ENCODE measurements around the gene ALKBH7. TPM values are rescaled to one million over a fixed set of nuclear protein-coding genes. Genes with fewer than 3 reads are reported as not detected.

ALKBH7 gene
- total and polyA plus RNA-seq, 2 of the 13 experiments (the other 11 are each of a cell fraction or from before 2014, with no cell fraction given), result 29.6 to 45.9 TPM

DNA sequence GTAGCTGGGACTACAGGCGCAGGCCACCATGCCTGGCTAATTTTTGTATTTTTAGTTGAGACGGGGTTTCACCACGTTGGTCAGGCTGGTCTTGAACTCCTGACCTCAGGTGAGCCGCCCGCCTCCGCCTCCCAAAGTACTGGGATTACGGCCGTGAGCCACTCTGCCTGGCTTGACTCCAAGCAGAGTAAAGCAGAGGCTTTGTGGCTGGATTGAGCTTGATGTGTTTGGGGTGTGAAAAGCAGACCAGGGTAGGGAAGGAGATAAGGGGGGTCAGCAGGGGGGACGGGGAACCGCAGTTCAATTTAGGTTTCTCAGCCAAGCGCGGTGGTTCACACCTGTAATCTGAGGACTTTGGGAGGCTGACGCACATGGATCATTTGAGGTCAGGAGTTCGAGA is 15.4 kb upstream of the ALKBH7 start (continued):
- no peak for TF ChIP-seq PHF21A (CRISPR knock-in tag; IDR thresholded peaks at IDR 0.05)
- no peak for TF ChIP-seq RXRA (CRISPR knock-in tag; IDR thresholded peaks at IDR 0.05)

DNA sequence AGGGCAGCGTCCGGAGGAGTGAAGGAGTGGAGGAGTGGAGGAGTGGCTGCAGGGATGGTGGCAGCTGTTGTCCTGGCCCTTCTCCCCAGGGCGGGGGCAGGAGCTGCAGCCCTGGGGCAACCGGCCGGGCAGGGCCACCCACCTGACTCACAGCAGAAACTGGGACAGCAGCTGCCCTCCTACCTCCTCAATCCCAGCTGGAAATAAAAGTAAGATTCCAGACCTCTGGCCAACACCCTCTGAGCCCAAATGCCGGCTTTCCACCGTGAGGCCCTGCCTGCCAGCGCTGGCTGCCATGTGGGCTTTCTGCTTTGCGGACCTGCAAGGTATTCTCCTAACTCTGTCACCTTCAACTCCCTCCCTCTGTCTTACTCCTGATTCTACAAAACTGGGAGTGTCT is 14.6 kb upstream of the ALKBH7 start:
- H3K27me3 ChIP-seq (ENCODE audit: control insufficient read depth in 1 of 2, insufficient read depth in 2 of 2, low read length in 2 of 2), result no peaks in the 10 kb centered on the region; a peak in 1 of 5 replicates
- no peaks in the 10 kb centered on the region for H3K36me3 ChIP-seq (replicated peaks in 1 of 2; ENCODE audit: control insufficient read depth in 1 of 2, insufficient read depth in 2 of 2, low read length in 2 of 2)
- no peak for FAIRE-seq
- DNase-seq (ENCODE audit: low spot score), result no peak
- no peak overlapping the region for H3K27ac ChIP-seq (ENCODE audit: extremely low read length, insufficient read depth, low read length)
- peak overlapping the region; percentile 65 for H3K4me2 ChIP-seq (ENCODE audit: low read depth, low read length)
- no peak overlapping the region for H3K9ac ChIP-seq (ENCODE audit: insufficient read depth, low read depth, low read length)
- intact Hi-C loops (cut with micrococcal nuclease; ENCODE audit: unreplicated experiment), result no loop called here
- ChIA-PET POLR2A (interaction anchor here (0.7 to 1.8 kb wide), 3 partner anchors 15 to 1823 kb away, joined by 3 to 7 read pairs (median 3); partner anchors contain the start of gene ALKBH7), CTCF (ENCODE audit: low intra/inter-chr PET ratio, low total read pairs) (no interaction called here)
- H2AFZ ChIP-seq (ENCODE audit: low read length), result peak overlapping the region; percentile 65
- peaks cover 5% of the 10 kb centered on the region for H3K79me2 ChIP-seq (ENCODE audit: insufficient read depth, low read length)
- BruUV-seq (replicated peaks), result no TSS peak
- peak; percentile 11; the same call in 2 of the 3 replicates for ATAC-seq
- TF ChIP-seq, protein P1, sequence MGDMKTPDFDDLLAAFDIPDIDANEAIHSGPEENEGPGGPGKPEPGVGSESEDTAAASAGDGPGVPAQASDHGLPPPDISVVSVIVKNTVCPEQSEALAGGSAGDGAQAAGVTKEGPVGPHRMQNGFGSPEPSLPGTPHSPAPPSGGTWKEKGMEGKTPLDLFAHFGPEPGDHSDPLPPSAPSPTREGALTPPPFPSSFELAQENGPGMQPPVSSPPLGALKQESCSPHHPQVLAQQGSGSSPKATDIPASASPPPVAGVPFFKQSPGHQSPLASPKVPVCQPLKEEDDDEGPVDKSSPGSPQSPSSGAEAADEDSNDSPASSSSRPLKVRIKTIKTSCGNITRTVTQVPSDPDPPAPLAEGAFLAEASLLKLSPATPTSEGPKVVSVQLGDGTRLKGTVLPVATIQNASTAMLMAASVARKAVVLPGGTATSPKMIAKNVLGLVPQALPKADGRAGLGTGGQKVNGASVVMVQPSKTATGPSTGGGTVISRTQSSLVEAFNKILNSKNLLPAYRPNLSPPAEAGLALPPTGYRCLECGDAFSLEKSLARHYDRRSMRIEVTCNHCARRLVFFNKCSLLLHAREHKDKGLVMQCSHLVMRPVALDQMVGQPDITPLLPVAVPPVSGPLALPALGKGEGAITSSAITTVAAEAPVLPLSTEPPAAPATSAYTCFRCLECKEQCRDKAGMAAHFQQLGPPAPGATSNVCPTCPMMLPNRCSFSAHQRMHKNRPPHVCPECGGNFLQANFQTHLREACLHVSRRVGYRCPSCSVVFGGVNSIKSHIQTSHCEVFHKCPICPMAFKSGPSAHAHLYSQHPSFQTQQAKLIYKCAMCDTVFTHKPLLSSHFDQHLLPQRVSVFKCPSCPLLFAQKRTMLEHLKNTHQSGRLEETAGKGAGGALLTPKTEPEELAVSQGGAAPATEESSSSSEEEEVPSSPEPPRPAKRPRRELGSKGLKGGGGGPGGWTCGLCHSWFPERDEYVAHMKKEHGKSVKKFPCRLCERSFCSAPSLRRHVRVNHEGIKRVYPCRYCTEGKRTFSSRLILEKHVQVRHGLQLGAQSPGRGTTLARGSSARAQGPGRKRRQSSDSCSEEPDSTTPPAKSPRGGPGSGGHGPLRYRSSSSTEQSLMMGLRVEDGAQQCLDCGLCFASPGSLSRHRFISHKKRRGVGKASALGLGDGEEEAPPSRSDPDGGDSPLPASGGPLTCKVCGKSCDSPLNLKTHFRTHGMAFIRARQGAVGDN (CRISPR knock-in tag; IDR thresholded peaks at IDR 0.05), result 0 out of 2 replicates have a peak, but pooled peaks have one; percentile 23
- TF ChIP-seq, protein P2, sequence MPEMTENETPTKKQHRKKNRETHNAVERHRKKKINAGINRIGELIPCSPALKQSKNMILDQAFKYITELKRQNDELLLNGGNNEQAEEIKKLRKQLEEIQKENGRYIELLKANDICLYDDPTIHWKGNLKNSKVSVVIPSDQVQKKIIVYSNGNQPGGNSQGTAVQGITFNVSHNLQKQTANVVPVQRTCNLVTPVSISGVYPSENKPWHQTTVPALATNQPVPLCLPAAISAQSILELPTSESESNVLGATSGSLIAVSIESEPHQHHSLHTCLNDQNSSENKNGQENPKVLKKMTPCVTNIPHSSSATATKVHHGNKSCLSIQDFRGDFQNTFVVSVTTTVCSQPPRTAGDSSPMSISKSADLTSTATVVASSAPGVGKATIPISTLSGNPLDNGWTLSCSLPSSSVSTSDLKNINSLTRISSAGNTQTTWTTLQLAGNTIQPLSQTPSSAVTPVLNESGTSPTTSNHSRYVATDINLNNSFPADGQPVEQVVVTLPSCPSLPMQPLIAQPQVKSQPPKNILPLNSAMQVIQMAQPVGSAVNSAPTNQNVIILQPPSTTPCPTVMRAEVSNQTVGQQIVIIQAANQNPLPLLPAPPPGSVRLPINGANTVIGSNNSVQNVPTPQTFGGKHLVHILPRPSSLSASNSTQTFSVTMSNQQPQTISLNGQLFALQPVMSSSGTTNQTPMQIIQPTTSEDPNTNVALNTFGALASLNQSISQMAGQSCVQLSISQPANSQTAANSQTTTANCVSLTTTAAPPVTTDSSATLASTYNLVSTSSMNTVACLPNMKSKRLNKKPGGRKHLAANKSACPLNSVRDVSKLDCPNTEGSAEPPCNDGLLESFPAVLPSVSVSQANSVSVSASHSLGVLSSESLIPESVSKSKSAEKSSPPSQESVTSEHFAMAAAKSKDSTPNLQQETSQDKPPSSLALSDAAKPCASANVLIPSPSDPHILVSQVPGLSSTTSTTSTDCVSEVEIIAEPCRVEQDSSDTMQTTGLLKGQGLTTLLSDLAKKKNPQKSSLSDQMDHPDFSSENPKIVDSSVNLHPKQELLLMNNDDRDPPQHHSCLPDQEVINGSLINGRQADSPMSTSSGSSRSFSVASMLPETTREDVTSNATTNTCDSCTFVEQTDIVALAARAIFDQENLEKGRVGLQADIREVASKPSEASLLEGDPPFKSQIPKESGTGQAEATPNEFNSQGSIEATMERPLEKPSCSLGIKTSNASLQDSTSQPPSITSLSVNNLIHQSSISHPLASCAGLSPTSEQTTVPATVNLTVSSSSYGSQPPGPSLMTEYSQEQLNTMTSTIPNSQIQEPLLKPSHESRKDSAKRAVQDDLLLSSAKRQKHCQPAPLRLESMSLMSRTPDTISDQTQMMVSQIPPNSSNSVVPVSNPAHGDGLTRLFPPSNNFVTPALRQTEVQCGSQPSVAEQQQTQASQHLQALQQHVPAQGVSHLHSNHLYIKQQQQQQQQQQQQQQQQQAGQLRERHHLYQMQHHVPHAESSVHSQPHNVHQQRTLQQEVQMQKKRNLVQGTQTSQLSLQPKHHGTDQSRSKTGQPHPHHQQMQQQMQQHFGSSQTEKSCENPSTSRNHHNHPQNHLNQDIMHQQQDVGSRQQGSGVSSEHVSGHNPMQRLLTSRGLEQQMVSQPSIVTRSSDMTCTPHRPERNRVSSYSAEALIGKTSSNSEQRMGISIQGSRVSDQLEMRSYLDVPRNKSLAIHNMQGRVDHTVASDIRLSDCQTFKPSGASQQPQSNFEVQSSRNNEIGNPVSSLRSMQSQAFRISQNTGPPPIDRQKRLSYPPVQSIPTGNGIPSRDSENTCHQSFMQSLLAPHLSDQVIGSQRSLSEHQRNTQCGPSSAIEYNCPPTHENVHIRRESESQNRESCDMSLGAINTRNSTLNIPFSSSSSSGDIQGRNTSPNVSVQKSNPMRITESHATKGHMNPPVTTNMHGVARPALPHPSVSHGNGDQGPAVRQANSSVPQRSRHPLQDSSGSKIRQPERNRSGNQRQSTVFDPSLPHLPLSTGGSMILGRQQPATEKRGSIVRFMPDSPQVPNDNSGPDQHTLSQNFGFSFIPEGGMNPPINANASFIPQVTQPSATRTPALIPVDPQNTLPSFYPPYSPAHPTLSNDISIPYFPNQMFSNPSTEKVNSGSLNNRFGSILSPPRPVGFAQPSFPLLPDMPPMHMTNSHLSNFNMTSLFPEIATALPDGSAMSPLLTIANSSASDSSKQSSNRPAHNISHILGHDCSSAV (CRISPR knock-in tag; IDR thresholded peaks at IDR 0.05; ENCODE audit: borderline replicate concordance), result no peak
- peak overlapping the region in 2 of 3 experiments; percentile 20 to 58; a peak in 3 of 6 replicates for H3K4me3 ChIP-seq (replicated peaks in 1 of 3; ENCODE audit: insufficient read depth in 1 of 3, low read depth in 2 of 3, low read length in 3 of 3)
- no peaks in the 10 kb centered on the region for H3K9me3 ChIP-seq (ENCODE audit: low read length)
- H4K20me1 ChIP-seq (ENCODE audit: insufficient read depth, low read length), result no peaks in the 10 kb centered on the region
- in situ Hi-C loops (cut with HindIII; ENCODE audit: extremely low pct_ligation_motif_present, low pct_unique_long_range_greater_than_20kb), result no loop called here
- WGBS (ENCODE audit: low lambda C conversion rate), result 12% methylated on average over 9 of the region's 9 CpGs
- H3K4me1 ChIP-seq (ENCODE audit: insufficient read depth, low read length), result peaks cover 20% of the 10 kb centered on the region
